IMR-90 (cell line): Measurements from ENCODE around the gene PRKN.

Experiments
- CEBPB ChIP-seq: IDR thresholded peaks from 2 replicates; pipeline ENCODE4 v1.6.1; 2012; ENCODE audit warnings: low read depth, low read length, improper control_type of control experiment
- CTCF ChIP-seq: conservative IDR thresholded peaks from 2 replicates; pipeline ENCODE4 v1.5.1; 2012; ENCODE audit warnings: mild to moderate bottlenecking, low read depth, low read length, improper control_type of control experiment
- MAFK ChIP-seq: IDR thresholded peaks from 2 replicates; pipeline ENCODE4 v1.6.1; 2012; ENCODE audit warnings: low read depth, low read length, improper control_type of control experiment
- NFE2L2 ChIP-seq: fragments of 150-350 bp; IDR thresholded peaks from 2 replicates; pipeline ENCODE4 v1.6.1; 2016; ENCODE audit warnings: low read depth, mild to moderate bottlenecking, low read length
- POLR2A ChIP-seq: IDR thresholded peaks from 2 replicates; pipeline ENCODE4 v1.6.1; 2012; ENCODE audit warnings: mild to moderate bottlenecking, low read depth, low read length
- RCOR1 ChIP-seq: IDR thresholded peaks from 2 replicates; pipeline ENCODE4 v1.6.1; 2012; ENCODE audit warnings: mild to moderate bottlenecking, low read length, improper control_type of control experiment; ENCODE audit not compliant: insufficient replicate concordance
- SMC3 ChIP-seq: fragments of 150-350 bp; IDR thresholded peaks from 2 replicates; pipeline ENCODE4 v1.6.1; 2016; ENCODE audit warnings: low read depth, mild to moderate bottlenecking, antibody characterized with exemption, low read length, moderate library complexity
- USF2 ChIP-seq: fragments of 150-350 bp; IDR thresholded peaks from 2 replicates; pipeline ENCODE4 v1.6.1; 2017; ENCODE audit warnings: mild to moderate bottlenecking, antibody characterized with exemption, low read length, low read depth

- TF ChIP-seq CTCF (no peak), POLR2A (no peak), RCOR1 (no peak), USF2 (no peak), CEBPB (no peak), MAFK (no peak), SMC3 (no peak), NFE2L2 (no peak)
Measured at GRCh38 chr6:161435748-161436070, 1291.9 kb downstream of the PRKN start.
